SKM-1 treated with dmso at 0.1 percent for 144 hours (cell line): ENCODE results near the gene LUC7L3.
"Not testable (repeated sequence)": the region's sequence is repeated elsewhere in the genome, so short reads cannot be mapped to it uniquely, and the experiment has no call there.

ENCODE experiments used
- DNase-seq: peaks from one replicate; lab custom pipeline; 2025; ENCODE audit not compliant: unreplicated experiment; lab: John Stamatoyannopoulos, UW

The LUC7L3 gene

GRCh38 chr17:50719144-50719923, at the start of gene LUC7L3:
Gene LUC7L3 (plus strand): TSS chr17:50719603. CDS start chr17:50719733, 130 bp downstream.
- DNase-seq = peak; percentile 81

- DNase-seq = no peak
Measured at GRCh38 chr17:50672071-50672470, 47.3 kb upstream of the LUC7L3 start.

- DNase-seq = no peak
Measured at GRCh38 chr17:50672831-50673551, 46.4 kb upstream of the LUC7L3 start.

GRCh38 chr17:50675190-50675589, 44.2 kb upstream of the LUC7L3 start:
- DNase-seq = no peak

DNA sequence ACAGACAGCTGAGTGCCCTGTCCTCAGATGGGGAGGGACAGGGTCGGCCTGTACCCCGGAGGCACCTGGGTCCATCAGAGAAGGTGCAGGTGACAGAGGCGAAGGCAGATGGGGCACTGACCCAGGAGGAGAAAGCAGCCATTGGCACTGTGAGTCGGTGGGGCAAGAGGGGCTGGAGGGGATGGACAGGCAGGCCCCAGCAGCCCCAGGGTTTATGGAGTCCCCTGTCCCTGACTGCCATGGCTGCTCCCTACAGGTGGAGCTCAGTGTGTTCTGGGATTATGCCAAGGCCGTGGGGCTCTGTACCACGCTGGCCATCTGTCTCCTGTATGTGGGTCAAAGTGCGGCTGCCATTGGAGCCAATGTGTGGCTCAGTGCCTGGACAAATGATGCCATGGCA, 43.8 kb upstream of the LUC7L3 start:
- DNase-seq = no peak

- DNase-seq = no peak
Measured at GRCh38 chr17:50676065-50676975, 43.1 kb upstream of the LUC7L3 start.

DNA sequence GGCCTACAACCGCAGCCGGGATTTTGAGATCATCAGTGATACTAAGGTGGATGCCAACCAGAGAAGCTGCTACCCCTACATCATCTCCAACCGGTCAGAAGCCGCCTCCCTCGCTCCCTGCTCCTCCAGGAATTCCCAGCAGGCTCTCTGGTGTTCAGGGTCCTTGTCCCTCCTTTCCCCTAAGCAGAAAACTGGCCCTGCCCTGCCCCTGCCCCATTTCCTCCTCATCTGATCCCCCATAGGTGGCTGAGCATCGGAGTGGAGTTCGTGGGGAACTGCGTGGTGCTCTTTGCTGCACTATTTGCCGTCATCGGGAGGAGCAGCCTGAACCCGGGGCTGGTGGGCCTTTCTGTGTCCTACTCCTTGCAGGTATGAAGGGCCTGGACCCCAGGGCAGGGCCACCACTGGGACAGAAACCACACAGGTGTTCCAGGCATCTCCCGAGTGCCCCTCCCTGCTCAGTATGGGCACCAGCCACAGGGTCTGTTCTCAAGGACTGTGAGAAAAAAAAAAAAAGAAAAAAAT, 41.5 kb upstream of the LUC7L3 start:
- no peak for DNase-seq

GRCh38 chr17:50679008-50679544, 40.3 kb upstream of the LUC7L3 start:
- DNase-seq = no peak

DNA sequence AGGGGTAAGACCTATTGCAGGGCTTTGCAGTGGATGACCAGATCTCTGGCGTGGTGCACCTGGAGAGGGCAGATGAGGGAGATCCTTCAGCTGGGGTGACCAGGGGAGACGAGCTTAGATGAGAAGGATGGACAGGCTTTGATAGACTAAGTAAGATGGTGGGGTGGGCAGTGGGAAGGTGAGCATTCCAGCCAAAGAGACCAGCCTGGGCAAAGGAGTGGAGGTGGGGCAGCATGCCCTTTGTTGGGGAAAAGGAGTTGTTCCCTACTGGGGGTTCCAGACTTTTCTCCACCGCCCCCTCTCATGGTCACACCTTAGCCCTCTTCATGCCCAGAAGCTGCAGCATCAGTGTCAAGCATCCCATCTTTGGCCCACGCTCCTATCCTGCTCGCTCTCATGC, 39.3 kb upstream of the LUC7L3 start:
- DNase-seq = no peak

DNA sequence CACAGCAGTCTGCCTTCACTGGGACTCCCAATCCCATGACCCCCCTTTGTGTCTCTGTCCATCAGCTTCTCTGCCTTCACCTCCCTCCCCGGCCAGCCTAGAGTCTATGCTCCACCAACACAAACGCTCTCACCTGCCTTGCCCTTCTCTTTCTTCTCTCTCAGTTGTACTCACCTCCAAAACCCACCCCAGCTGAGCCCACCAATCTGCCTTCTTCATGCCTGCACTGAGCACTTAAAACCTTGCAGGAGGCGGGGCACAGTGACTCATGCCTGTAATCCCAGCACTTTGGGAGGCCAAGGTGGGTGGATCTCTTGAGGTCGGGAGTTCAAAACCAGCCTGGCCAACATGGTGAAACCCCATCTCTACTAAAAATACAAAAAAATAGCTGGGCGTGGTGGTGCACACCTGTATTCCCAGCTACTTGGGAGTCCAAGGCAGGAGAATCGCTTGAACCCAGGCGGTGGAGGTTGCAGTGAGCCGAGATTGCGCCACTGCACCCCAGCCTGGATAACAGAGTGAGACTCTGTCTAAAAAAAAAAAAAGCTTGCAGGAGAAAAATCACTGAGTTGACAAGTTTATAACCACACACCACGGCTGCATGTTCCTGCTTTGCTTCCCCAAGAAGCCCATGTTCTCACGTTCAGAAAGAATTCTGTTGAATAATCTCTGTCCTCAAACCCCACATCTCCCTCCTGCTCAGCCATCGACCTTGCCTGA, 38.7 kb upstream of the LUC7L3 start:
- DNase-seq = not testable (repeated sequence)

DNA sequence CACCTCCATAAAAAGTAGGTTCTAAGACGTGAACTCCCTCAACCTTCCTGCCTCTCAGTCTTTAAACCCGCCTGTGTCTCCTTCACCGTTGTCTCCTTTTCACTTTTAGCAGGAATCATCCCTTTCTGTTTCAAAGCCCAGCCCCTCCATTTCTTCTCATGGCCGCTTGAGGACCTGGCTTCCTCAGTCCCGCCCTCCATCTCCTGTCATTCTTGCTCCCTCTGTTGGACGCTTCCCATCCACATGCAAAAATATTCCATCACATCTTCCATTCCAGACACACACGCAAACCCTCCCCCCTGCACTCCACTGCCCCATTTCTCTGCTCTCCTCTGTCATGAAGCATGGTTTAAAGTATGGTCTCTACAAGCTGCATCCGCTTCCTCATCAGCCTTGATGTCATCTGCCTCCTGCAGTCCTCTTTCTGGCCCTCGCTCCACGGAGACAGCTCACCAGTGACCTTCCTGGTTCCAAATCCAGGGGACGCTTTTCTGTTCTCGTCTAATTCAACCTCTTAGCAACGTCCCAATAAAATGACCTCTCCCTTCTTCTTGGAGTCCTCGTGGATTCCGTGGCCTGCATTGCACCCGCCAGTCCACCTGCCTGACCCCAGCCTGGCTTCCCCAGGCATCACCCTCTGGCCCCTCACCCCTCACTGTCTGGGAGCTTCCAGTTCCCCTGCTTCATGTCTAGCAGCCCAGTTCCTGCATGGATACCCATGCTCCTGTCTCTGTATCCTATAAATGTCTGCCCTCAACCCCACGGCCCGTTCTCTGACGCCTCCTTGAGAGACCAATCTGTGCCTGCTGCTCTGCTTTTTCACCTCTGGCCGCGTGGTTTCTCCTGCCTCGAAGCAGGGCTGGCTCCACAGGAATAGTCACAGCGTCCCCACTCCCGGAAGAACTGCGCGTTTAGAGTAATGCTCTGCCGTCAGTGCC, 37.9 kb upstream of the LUC7L3 start:
- peak; percentile 49 for DNase-seq

- DNase-seq = no peak
Measured at GRCh38 chr17:50682441-50682840, 37.0 kb upstream of the LUC7L3 start.

- no peak for DNase-seq
Measured at GRCh38 chr17:50682938-50683337, 36.5 kb upstream of the LUC7L3 start.

- no peak for DNase-seq
Measured at GRCh38 chr17:50683434-50684287, 35.7 kb upstream of the LUC7L3 start.

GRCh38 chr17:50684288-50684611, 35.2 kb upstream of the LUC7L3 start:
- DNase-seq = no peak

DNA sequence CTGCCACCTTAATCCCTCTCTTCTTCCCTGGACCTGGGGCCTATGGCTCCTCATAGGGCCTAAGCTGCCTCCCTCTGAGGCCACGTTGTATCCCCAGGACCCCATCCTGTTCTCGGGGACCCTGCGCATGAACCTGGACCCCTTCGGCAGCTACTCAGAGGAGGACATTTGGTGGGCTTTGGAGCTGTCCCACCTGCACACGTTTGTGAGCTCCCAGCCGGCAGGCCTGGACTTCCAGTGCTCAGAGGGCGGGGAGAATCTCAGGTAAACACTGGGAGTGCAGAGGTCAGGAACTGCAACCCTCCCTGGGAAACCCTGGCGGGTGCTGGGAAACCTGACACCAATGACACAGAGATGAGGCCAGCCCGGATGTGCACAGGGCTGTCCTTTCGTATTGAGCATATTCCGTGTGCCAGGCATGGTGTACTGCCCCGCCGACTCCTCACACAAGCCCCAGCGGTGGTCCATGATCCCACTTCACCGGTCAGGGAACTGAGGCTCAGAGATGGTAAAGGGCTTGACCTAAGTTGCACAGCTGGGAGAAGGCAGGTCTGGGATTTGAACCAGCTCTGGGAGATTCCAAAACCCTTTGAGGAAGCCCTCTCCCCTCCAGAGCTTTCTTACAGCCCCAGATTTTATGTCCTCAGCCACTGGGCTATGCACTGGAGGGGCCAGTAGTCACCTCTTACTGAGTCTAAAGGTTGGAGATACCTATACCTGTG, 34.6 kb upstream of the LUC7L3 start:
- no peak for DNase-seq

DNA sequence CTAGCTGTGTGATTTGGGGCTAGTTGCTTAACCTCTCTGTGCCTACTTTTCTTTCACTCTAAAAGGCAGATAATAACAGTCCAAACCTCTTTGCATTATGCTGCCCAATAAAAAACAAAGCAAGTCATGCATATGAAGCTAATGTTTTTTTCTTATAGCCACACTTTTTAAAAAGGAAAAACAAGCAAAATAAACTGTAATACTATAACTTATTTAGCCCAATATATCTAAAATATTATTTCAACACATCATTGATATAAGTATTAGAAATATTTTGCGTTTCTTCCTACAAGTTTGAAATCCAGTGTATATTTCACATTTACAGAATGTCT, 34.1 kb upstream of the LUC7L3 start:
- no peak for DNase-seq
